ENCODE measurements around the gene CRACDL.

Gene CRACDL

GRCh38 chr2:98866033-98866432, 70.0 kb downstream of the CRACDL start:
- H3K4me2 ChIP-seq (ENCODE audit: low read length): no peak overlapping the region
- no peak overlapping the region for H3K27ac ChIP-seq (ENCODE audit: low read depth, low read length)
- H3K27me3 ChIP-seq (ENCODE audit: control insufficient read depth, low read length): 0 out of 2 replicates have a peak, but pooled peaks cover 6% of the 10 kb centered on the region
- no peaks in the 10 kb centered on the region for H3K9me3 ChIP-seq (ENCODE audit: control insufficient read depth, insufficient read depth, low read length)
- H4K20me1 ChIP-seq (ENCODE audit: control insufficient read depth, insufficient read depth, low read depth, low read length): no peaks in the 10 kb centered on the region
- H3K36me3 ChIP-seq (ENCODE audit: control insufficient read depth, low read length): no peaks in the 10 kb centered on the region
- H3K9me2 ChIP-seq (replicated peaks; ENCODE audit: control insufficient read depth, low read length): no peaks in the 10 kb centered on the region
- H3K79me2 ChIP-seq (ENCODE audit: control insufficient read depth, low read length): no peaks in the 10 kb centered on the region
- TF ChIP-seq EZH2phosphoT487 (IDR thresholded peaks at IDR 0.05; ENCODE audit: borderline replicate concordance, low read length) (no peak), CTCF (IDR thresholded peaks at IDR 0.05; ENCODE audit: low read depth, low read length, poor library complexity, severe bottlenecking) (no peak)
- no peaks in the 10 kb centered on the region for H3F3A ChIP-seq (ENCODE audit: control insufficient read depth, insufficient read depth)
- no peaks in the 10 kb centered on the region for H3K4me1 ChIP-seq (ENCODE audit: control insufficient read depth, low read length)
- H3K4me3 ChIP-seq (ENCODE audit: low read length): no peak overlapping the region

- H3K4me2 ChIP-seq (ENCODE audit: low read length): no peak overlapping the region
- H3K9me3 ChIP-seq (ENCODE audit: control insufficient read depth, insufficient read depth, low read length): 0 out of 2 replicates have a peak, but pooled peaks cover 5% of the 10 kb centered on the region
- TF ChIP-seq CTCF (IDR thresholded peaks at IDR 0.05; ENCODE audit: low read depth, low read length, poor library complexity, severe bottlenecking) (no peak), EZH2phosphoT487 (IDR thresholded peaks at IDR 0.05; ENCODE audit: borderline replicate concordance, low read length) (no peak)
- H3K4me1 ChIP-seq (ENCODE audit: control insufficient read depth, low read length): no peaks in the 10 kb centered on the region
- H3K27me3 ChIP-seq (ENCODE audit: control insufficient read depth, low read length): 0 out of 2 replicates have a peak, but pooled peaks cover 6% of the 10 kb centered on the region
- H3F3A ChIP-seq (ENCODE audit: control insufficient read depth, insufficient read depth): no peaks in the 10 kb centered on the region
- no peaks in the 10 kb centered on the region for H3K9me2 ChIP-seq (replicated peaks; ENCODE audit: control insufficient read depth, low read length)
- no peak overlapping the region for H3K4me3 ChIP-seq (ENCODE audit: low read length)
- H3K79me2 ChIP-seq (ENCODE audit: control insufficient read depth, low read length): no peaks in the 10 kb centered on the region
- H3K27ac ChIP-seq (ENCODE audit: low read depth, low read length): no peak overlapping the region
- no peaks in the 10 kb centered on the region for H4K20me1 ChIP-seq (ENCODE audit: control insufficient read depth, insufficient read depth, low read depth, low read length)
- H3K36me3 ChIP-seq (ENCODE audit: control insufficient read depth, low read length): no peaks in the 10 kb centered on the region
These were observed 74.4 kb downstream of the CRACDL start for GRCh38 chr2:98861601-98862000.

- TF ChIP-seq EZH2phosphoT487 (IDR thresholded peaks at IDR 0.05; ENCODE audit: borderline replicate concordance, low read length) (no peak), CTCF (IDR thresholded peaks at IDR 0.05; ENCODE audit: low read depth, low read length, poor library complexity, severe bottlenecking) (no peak)
- Histone ChIP-seq H3F3A (ENCODE audit: control insufficient read depth, insufficient read depth) (no peaks in the 10 kb centered on the region), H3K9me2 (replicated peaks; ENCODE audit: control insufficient read depth, low read length) (no peaks in the 10 kb centered on the region), H3K79me2 (ENCODE audit: control insufficient read depth, low read length) (no peaks in the 10 kb centered on the region), H3K27ac (ENCODE audit: low read depth, low read length) (no peak overlapping the region), H3K4me3 (ENCODE audit: low read length) (no peak overlapping the region), H3K4me2 (ENCODE audit: low read length) (no peak overlapping the region), H4K20me1 (ENCODE audit: control insufficient read depth, insufficient read depth, low read depth, low read length) (no peaks in the 10 kb centered on the region), H3K4me1 (ENCODE audit: control insufficient read depth, low read length) (no peaks in the 10 kb centered on the region), H3K36me3 (ENCODE audit: control insufficient read depth, low read length) (no peaks in the 10 kb centered on the region), H3K27me3 (ENCODE audit: control insufficient read depth, low read length) (0 out of 2 replicates have a peak, but pooled peaks cover 8% of the 10 kb centered on the region), H3K9me3 (ENCODE audit: control insufficient read depth, insufficient read depth, low read length) (peaks cover 5% of the 10 kb centered on the region; the same call in 1 of the 2 replicates)
These were observed 76.7 kb downstream of the CRACDL start for GRCh38 chr2:98859323-98859722.

All from DOHH2 (cell line).